Measurements from ENCODE around the gene PDE7B. TPM values are rescaled to one million over a fixed set of nuclear protein-coding genes. Genes with fewer than 3 reads are reported as not detected.

Gene PDE7B
- total and polyA plus RNA-seq, 10 donors: 0.54 to 4.6 (median 1.5) TPM

DNA sequence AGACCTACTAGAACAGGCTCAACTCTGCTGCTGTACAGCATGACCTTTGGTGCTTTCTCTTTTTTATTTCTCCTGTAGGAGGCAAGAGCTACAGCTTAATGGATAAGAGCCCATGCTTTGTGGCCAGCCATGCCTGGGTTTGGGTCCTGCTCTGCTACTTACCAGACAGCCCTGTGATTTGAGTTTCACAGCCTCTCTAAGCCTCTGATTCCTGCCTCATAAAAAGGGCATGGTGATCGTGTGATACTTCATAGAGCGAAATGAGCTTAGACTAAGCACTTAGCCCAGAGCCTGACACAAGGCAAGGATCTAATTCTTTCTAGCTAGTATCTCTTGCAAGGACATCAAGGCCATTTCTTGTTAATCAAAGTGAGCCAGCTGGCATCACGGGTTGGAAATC, 19.3 kb upstream of the PDE7B start:
- TF ChIP-seq CTCF (IDR thresholded peaks at IDR 0.05 in 8 of 11, conservative IDR thresholded peaks at IDR 0.05 in 3 of 11) (no peak), POLR2AphosphoS5 (IDR thresholded peaks at IDR 0.05) (no peak), POLR2A (IDR thresholded peaks at IDR 0.05) (no peak)
- H3K4me1 ChIP-seq: peaks cover 0 to 9% (median 2%) of the 10 kb centered on the region in 6 donors
- H3K9me3 ChIP-seq: no peaks in the 10 kb centered on the region
- no peak overlapping the region for H3K4me3 ChIP-seq
- no peaks in the 10 kb centered on the region for H3K36me3 ChIP-seq
- H3K27ac ChIP-seq: no peak overlapping the region
- no peak for DNase-seq
- peaks cover 0 to 10% (median 0%) of the 10 kb centered on the region in 7 donors for H3K27me3 ChIP-seq (replicated peaks in 1 of 7)
- WGBS, 5 donors: 81 to 94% (median 88%) methylated on average over 3 of the region's 3 CpGs
- intact Hi-C loops (cut with DNase I; ENCODE audit: low total_unique reads): no loop called here

GRCh38 chr6:135833771-135834170, 17.7 kb upstream of the PDE7B start:
- H3K4me1 ChIP-seq: peaks cover 0 to 9% (median 2%) of the 10 kb centered on the region in 6 donors
- intact Hi-C loops (cut with DNase I; ENCODE audit: low total_unique reads): no loop called here
- H3K4me3 ChIP-seq: no peak overlapping the region
- H3K9me3 ChIP-seq: no peaks in the 10 kb centered on the region
- TF ChIP-seq POLR2A (IDR thresholded peaks at IDR 0.05) (no peak), CTCF (IDR thresholded peaks at IDR 0.05 in 8 of 11, conservative IDR thresholded peaks at IDR 0.05 in 3 of 11) (no peak), POLR2AphosphoS5 (IDR thresholded peaks at IDR 0.05) (no peak)
- no peaks in the 10 kb centered on the region for H3K36me3 ChIP-seq
- WGBS, 5 donors: 9 to 13% (median 10%) methylated on average over 1 of the region's 1 CpG
- no peak for DNase-seq
- H3K27me3 ChIP-seq (replicated peaks in 1 of 7): peaks cover 0 to 10% (median 0%) of the 10 kb centered on the region in 7 donors
- no peak overlapping the region for H3K27ac ChIP-seq

DNA sequence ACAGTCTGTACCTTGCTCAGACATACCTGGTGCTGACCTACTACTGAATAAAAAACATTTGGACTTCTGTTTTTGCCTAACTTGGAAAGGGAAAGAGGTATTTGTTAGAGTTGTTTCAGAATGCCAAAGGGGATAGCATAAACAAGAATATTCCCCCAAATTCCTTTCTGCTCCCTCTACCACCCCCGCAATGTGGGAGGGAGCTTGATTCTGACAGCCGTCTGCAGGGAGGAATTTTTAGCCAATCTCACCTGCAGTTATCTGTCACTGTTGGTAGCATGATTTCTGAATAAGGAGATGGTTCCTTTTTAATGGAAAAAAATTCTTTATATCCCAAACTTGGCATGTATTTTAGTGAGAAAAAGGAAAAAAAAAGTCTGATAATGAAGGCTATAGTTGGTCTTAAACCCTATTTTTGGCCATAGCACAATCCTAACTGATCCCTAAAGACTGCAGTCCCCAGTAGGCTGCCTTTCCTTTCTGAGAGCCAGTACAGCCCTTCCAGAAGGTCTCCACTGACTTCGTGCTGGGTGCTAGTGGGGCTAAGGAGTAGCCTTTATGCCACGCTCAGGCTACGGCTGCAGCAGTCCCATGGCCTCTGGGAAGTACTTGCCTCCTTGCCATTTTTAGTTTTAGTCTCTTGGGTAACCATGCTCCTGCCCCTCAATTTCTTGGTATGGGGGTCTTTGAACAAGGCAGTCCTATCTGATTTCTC, 13.6 kb upstream of the PDE7B start:
- intact Hi-C loops (cut with DNase I; ENCODE audit: low total_unique reads): no loop called here
- H3K27ac ChIP-seq: no peak overlapping the region
- DNase-seq: no peak
- 83 to 93% (median 87%) methylated on average over 5 of the region's 5 CpGs for WGBS, 5 donors
- peaks cover 0 to 9% (median 2%) of the 10 kb centered on the region in 6 donors for H3K4me1 ChIP-seq
- H3K36me3 ChIP-seq: no peaks in the 10 kb centered on the region
- no peaks in the 10 kb centered on the region for H3K9me3 ChIP-seq
- no peak for TF ChIP-seq CTCF (IDR thresholded peaks at IDR 0.05 in 8 of 11, conservative IDR thresholded peaks at IDR 0.05 in 3 of 11)
- no peak for TF ChIP-seq POLR2AphosphoS5 (IDR thresholded peaks at IDR 0.05)
- TF ChIP-seq POLR2A (IDR thresholded peaks at IDR 0.05): no peak
- H3K27me3 ChIP-seq (replicated peaks in 1 of 7): peaks cover 0 to 10% (median 0%) of the 10 kb centered on the region in 7 donors
- no peak overlapping the region for H3K4me3 ChIP-seq

- Histone ChIP-seq H3K27ac (no peak overlapping the region), H3K4me1 (peaks cover 0 to under 1% (median 0%) of the 10 kb centered on the region in 6 donors), H3K9me3 (no peaks in the 10 kb centered on the region), H3K4me3 (no peak overlapping the region), H3K27me3 (replicated peaks in 1 of 7) (peaks cover 0 to 8% (median 0%) of the 10 kb centered on the region in 7 donors), H3K36me3 (no peaks in the 10 kb centered on the region)
- intact Hi-C loops (cut with DNase I; ENCODE audit: low total_unique reads): no loop called here
- TF ChIP-seq POLR2AphosphoS5 (IDR thresholded peaks at IDR 0.05): no peak
- TF ChIP-seq POLR2A (IDR thresholded peaks at IDR 0.05): no peak
- TF ChIP-seq CTCF (IDR thresholded peaks at IDR 0.05 in 8 of 11, conservative IDR thresholded peaks at IDR 0.05 in 3 of 11): no peak
- WGBS, 5 donors: 91 to 97% (median 95%) methylated on average over 4 of the region's 4 CpGs
- no peak for DNase-seq
Observed at GRCh38 chr6:135839121-135839520, 12.4 kb upstream of the PDE7B start.
